Bronchial epithelial cell (primary cell): ENCODE results near the gene FDX1. TPM values are rescaled to one million over a fixed set of nuclear protein-coding genes. Genes with fewer than 3 reads are reported as not detected.

Experiments used
- DNase-seq: peaks from one replicate; pipeline ENCODE4 v3.0.0-alpha.2; 2010; ENCODE audit warnings: low read depth
- FAIRE-seq: peaks from 2 replicates; lab custom pipeline; 2011; peaks lifted over from hg19 to GRCh38; lab: Jason Lieb, UNC
- H3K27me3 ChIP-seq: 2 replicates; pipeline ENCODE4 v1.5.1; 2011; ENCODE audit warnings: low read length; ENCODE audit not compliant: control insufficient read depth, insufficient read depth
- H3K36me3 ChIP-seq: 2 replicates; pipeline ENCODE4 v1.5.1; 2011; ENCODE audit warnings: low read length; ENCODE audit not compliant: control insufficient read depth, insufficient read depth
- H3K4me3 ChIP-seq: 2 replicates; pipeline ENCODE4 v1.5.1; 2011; ENCODE audit warnings: mild to moderate bottlenecking, low read depth, low read length, control low read depth
- CTCF ChIP-seq: IDR thresholded peaks from 2 replicates; pipeline ENCODE4 v1.5.1; 2011; ENCODE audit warnings: mild to moderate bottlenecking, moderate library complexity, low read length, control low read depth, inconsistent platforms; ENCODE audit not compliant: insufficient read depth, severe bottlenecking
- total RNA-seq: library from RNA; depleted of rRNA; stranded (reverse); fragments of >200 nt; gene quantifications from 2 replicates; pipeline ENCODE4 v1.2.1, GENCODE V29; 2014

Gene FDX1
- total RNA-seq, 1 donor from 2014 or later: 11.6 TPM

- H3K4me3 ChIP-seq: no peak overlapping the region
- no peak for DNase-seq
- no peaks in the 10 kb centered on the region for H3K27me3 ChIP-seq
- peaks cover 1% of the 10 kb centered on the region for H3K36me3 ChIP-seq
- FAIRE-seq: no peak
- TF ChIP-seq CTCF: no peak
Observed at GRCh38 chr11:110454609-110455008, 24.9 kb downstream of the FDX1 start.

- Histone ChIP-seq H3K4me3 (no peak overlapping the region), H3K27me3 (no peaks in the 10 kb centered on the region), H3K36me3 (peaks cover 3% of the 10 kb centered on the region)
- no peak for FAIRE-seq
- TF ChIP-seq CTCF: no peak
- no peak for DNase-seq
Observed at GRCh38 chr11:110455718-110456117, 26.0 kb downstream of the FDX1 start.

GRCh38 chr11:110463153-110463552 is 33.4 kb downstream of the FDX1 start:
- no peak for FAIRE-seq
- peak; percentile 65 for TF ChIP-seq CTCF
- Histone ChIP-seq H3K27me3 (no peaks in the 10 kb centered on the region), H3K36me3 (peaks cover 4% of the 10 kb centered on the region), H3K4me3 (no peak overlapping the region)
- peak; percentile 45 for DNase-seq

GRCh38 chr11:110465231-110465630 is 35.5 kb downstream of the FDX1 start:
- H3K36me3 ChIP-seq: peaks cover 2% of the 10 kb centered on the region
- no peak overlapping the region for H3K4me3 ChIP-seq
- TF ChIP-seq CTCF: no peak
- DNase-seq (no peak), FAIRE-seq (no peak)
- no peaks in the 10 kb centered on the region for H3K27me3 ChIP-seq

- no peak for TF ChIP-seq CTCF
- Histone ChIP-seq H3K36me3 (peaks cover 2% of the 10 kb centered on the region), H3K27me3 (no peaks in the 10 kb centered on the region), H3K4me3 (no peak overlapping the region)
- DNase-seq (no peak), FAIRE-seq (no peak)
Observed at GRCh38 chr11:110467556-110467955, 37.8 kb downstream of the FDX1 start.

GRCh38 chr11:110468121-110468520 is 38.4 kb downstream of the FDX1 start:
- H3K27me3 ChIP-seq: no peaks in the 10 kb centered on the region
- FAIRE-seq (no peak), DNase-seq (no peak)
- peaks cover 2% of the 10 kb centered on the region for H3K36me3 ChIP-seq
- no peak for TF ChIP-seq CTCF
- no peak overlapping the region for H3K4me3 ChIP-seq
